Smooth muscle cell (in vitro differentiated cells): ENCODE measurements around the gene HOXA6. TPM values are rescaled to one million over a fixed set of nuclear protein-coding genes. Genes with fewer than 3 reads are reported as not detected.

ENCODE experiments used
- DNase-seq: peaks from one replicate; lab custom pipeline; 2025; ENCODE audit not compliant: unreplicated experiment; lab: John Stamatoyannopoulos, UW
- H2AFZ ChIP-seq: fragments of 200-600 bp; sonication (generic); 2 replicates; pipeline ENCODE4 v1.6.0; 2016; ENCODE audit warnings: antibody characterized with exemption, low read depth, mild to moderate bottlenecking
- H3F3A ChIP-seq: fragments of 200-600 bp; sonication (generic); 2 replicates; pipeline ENCODE4 v1.6.0; 2017; ENCODE audit warnings: antibody characterized with exemption, low read depth
- H3K27ac ChIP-seq: fragments of 200-600 bp; sonication (generic); 2 replicates; pipeline ENCODE4 v1.5.1; 2016; ENCODE audit warnings: low read depth, mild to moderate bottlenecking
- H3K27me3 ChIP-seq: fragments of 200-600 bp; sonication (generic); 2 replicates; pipeline ENCODE4 v1.6.1; 2016; ENCODE audit warnings: low read depth, mild to moderate bottlenecking
- H3K36me3 ChIP-seq: fragments of 200-600 bp; sonication (generic); 2 replicates; pipeline ENCODE4 v1.5.1; 2016; ENCODE audit warnings: low read depth
- H3K4me1 ChIP-seq: fragments of 200-600 bp; sonication (generic); 2 replicates; pipeline ENCODE4 v1.5.1; 2016; ENCODE audit warnings: low read depth
- H3K4me2 ChIP-seq: fragments of 200-600 bp; sonication (generic); 2 replicates; pipeline ENCODE4 v1.6.0; 2016; ENCODE audit warnings: mild to moderate bottlenecking
- H3K4me3 ChIP-seq: fragments of 200-600 bp; sonication (generic); 2 replicates; pipeline ENCODE4 v1.5.1; 2016; ENCODE audit warnings: mild to moderate bottlenecking
- H3K79me2 ChIP-seq: fragments of 200-600 bp; sonication (generic); 2 replicates; pipeline ENCODE4 v1.6.0; 2016; ENCODE audit warnings: low read depth, mild to moderate bottlenecking
- H3K9ac ChIP-seq: fragments of 200-600 bp; sonication (generic); 2 replicates; pipeline ENCODE4 v1.6.0; 2016; ENCODE audit warnings: low read depth
- H3K9me3 ChIP-seq: fragments of 200-600 bp; sonication (generic); replicated peaks from 2 replicates; pipeline ENCODE4 v1.5.1; 2016; ENCODE audit warnings: low read depth
- H4K20me1 ChIP-seq: fragments of 200-600 bp; sonication (generic); 2 replicates; pipeline ENCODE4 v1.6.0; 2016; ENCODE audit warnings: low read depth
- WGBS: methylation state at CpG from one replicate; pipeline ENCODE4 v1.1.7; 2016; ENCODE audit warnings: low lambda C conversion rate; 5-methylcytosine and 5-hydroxymethylcytosine counted together
- polyA plus RNA-seq: library from polyadenylated mRNA; unstranded; fragments of >200 nt; fragmentation: Nextera tagmentation; extraction: Ambion mirVana; gene quantifications from 2 replicates; pipeline ENCODE4 v1.2.1, GENCODE V29; 2016
- total RNA-seq: library from RNA; depleted of rRNA; stranded (reverse); fragments of >200 nt; gene quantifications from 2 replicates; pipeline ENCODE4 v1.2.3, GENCODE V29; 2014
- TF ChIP-seq, protein P1 (sequence below): fragments of 200-600 bp; sonication (generic); IDR thresholded peaks from 2 replicates; pipeline ENCODE4 v1.5.1; 2017; ENCODE audit warnings: borderline replicate concordance, mild to moderate bottlenecking, antibody characterized with exemption; ENCODE audit not compliant: insufficient read depth, poor library complexity, severe bottlenecking

The HOXA6 gene
- total and polyA plus RNA-seq, 2 experiments from 2014 or later = 0.56 to 0.58 TPM

DNA sequence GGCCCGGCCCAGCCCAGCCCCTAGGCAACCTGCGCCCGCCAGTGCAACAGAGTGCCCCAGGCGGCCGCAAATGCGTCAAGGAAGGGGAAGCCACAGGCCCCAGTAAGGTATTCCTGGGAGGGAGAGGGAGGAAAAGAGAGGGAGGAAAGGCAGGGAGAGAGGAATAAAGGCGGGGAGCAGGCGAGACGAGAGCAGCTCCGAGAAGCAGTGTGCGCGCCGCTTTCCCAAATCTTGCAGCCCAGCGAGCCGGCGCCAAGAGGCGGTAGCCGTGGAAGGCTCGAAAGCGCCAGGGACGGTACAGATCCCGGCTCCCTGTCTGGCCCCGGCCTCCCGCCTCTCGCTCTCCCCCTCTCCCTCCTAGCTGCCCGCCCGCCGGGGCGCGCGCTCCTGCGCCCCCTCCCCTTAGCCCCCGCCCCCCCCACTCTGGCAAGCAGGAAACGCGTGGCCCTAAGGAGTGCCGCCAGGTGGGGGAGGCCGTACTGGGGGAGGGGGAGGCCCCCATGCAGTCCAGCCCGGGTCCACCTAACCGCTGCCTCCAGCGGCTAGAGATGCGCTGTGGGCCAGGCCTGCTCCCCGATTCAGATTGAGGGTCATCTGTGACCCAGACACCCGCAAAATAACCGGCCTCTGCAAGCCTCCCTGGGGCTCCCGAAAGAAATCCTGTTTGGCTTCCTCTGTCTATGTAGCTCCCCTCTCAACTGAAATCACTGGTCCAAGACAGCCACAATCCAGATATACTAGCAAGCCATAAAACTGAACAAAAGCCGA is 22.3 kb upstream of the HOXA6 start:
- TF ChIP-seq, protein P1, sequence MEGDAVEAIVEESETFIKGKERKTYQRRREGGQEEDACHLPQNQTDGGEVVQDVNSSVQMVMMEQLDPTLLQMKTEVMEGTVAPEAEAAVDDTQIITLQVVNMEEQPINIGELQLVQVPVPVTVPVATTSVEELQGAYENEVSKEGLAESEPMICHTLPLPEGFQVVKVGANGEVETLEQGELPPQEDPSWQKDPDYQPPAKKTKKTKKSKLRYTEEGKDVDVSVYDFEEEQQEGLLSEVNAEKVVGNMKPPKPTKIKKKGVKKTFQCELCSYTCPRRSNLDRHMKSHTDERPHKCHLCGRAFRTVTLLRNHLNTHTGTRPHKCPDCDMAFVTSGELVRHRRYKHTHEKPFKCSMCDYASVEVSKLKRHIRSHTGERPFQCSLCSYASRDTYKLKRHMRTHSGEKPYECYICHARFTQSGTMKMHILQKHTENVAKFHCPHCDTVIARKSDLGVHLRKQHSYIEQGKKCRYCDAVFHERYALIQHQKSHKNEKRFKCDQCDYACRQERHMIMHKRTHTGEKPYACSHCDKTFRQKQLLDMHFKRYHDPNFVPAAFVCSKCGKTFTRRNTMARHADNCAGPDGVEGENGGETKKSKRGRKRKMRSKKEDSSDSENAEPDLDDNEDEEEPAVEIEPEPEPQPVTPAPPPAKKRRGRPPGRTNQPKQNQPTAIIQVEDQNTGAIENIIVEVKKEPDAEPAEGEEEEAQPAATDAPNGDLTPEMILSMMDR = no peak
- Histone ChIP-seq H3K4me1 (no peaks in the 10 kb centered on the region), H3K9ac (peak overlapping the region; percentile 88), H3K4me2 (peak overlapping the region; percentile 89), H3K79me2 (peaks cover 100% of the 10 kb centered on the region), H2AFZ (no peak overlapping the region), H3K9me3 (no peaks in the 10 kb centered on the region), H3K4me3 (peak overlapping the region; percentile 67), H3K36me3 (no peaks in the 10 kb centered on the region), H4K20me1 (peaks cover 22% of the 10 kb centered on the region), H3K27ac (peak overlapping the region; percentile 95), H3F3A (peaks cover 7% of the 10 kb centered on the region), H3K27me3 (peaks cover 52% of the 10 kb centered on the region)
- 2% methylated on average over 25 of the region's 46 CpGs for WGBS
- DNase-seq = no peak

DNA sequence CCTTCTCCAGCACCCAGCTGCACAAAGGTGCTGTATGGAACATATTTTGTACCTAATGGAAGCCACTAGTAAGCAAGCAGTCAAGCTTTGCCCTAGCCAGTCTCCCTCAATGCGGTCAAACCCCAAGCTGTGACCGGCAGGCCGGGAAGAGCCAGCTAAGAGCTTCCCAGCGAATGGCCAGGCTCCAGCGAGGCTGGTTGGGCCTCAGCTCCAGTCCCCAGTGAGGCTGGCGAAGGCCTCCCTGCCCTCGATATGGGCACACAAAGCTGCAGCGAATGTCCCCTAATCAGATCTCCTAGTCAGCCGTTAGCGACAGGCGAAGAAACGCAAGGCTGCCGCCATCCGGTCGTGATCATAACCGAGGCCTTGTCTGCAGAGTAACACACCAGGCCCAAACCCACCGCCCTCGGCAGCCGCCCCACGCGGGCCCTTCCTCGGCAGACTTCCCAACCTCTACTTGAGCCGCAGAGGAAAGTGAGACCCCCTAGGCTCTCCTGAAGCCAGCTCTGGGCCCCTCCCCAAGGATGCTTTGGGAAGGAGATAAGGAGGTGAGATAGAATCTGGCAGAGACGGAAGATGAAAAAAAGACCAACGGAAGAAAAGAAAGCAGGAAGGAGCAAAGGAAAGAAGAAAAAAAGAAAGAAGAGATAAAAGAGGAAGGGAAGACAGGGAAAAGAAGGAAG is 20.8 kb upstream of the HOXA6 start:
- TF ChIP-seq, protein P1 = no peak
- Histone ChIP-seq H3K79me2 (peaks cover 100% of the 10 kb centered on the region), H3K4me2 (peak overlapping the region; percentile 89), H3K27ac (peak overlapping the region; percentile 95), H3K36me3 (no peaks in the 10 kb centered on the region), H3K27me3 (peaks cover 60% of the 10 kb centered on the region), H3K4me1 (no peaks in the 10 kb centered on the region), H3F3A (peaks cover 7% of the 10 kb centered on the region), H2AFZ (peak overlapping the region; percentile 80), H3K9me3 (no peaks in the 10 kb centered on the region), H3K9ac (peak overlapping the region; percentile 88), H4K20me1 (peaks cover 28% of the 10 kb centered on the region), H3K4me3 (peak overlapping the region; percentile 67)
- no peak for DNase-seq
- 19% methylated on average over 25 of the region's 25 CpGs for WGBS

DNA sequence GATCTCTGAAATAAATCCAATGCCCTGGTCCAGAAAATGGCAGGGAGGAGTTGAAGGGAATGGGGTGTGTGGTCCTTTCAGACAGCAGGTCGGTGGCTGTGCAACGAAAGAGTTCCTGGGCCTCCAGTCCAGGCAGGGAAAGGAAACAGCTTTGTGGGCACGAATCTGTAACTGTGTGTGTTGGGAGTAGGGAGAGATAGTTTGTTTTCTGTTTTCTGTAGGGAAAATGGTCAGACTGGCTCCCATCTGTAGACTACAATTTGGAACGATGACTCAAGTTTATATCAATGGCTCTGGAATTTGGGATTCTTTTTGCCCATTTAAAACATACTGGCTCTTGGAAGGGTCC is 20.3 kb upstream of the HOXA6 start:
- no peaks in the 10 kb centered on the region for H3K36me3 ChIP-seq
- peak overlapping the region; percentile 95 for H3K27ac ChIP-seq
- H2AFZ ChIP-seq = no peak overlapping the region
- H3K4me1 ChIP-seq = no peaks in the 10 kb centered on the region
- TF ChIP-seq, protein P1 = no peak
- H3K4me2 ChIP-seq = peak overlapping the region; percentile 89
- no peaks in the 10 kb centered on the region for H3K9me3 ChIP-seq
- peaks cover 28% of the 10 kb centered on the region for H4K20me1 ChIP-seq
- peaks cover 60% of the 10 kb centered on the region for H3K27me3 ChIP-seq
- DNase-seq = no peak
- 18% methylated on average over 4 of the region's 4 CpGs for WGBS
- peaks cover 100% of the 10 kb centered on the region for H3K79me2 ChIP-seq
- peaks cover 7% of the 10 kb centered on the region for H3F3A ChIP-seq
- H3K9ac ChIP-seq = peak overlapping the region; percentile 88
- H3K4me3 ChIP-seq = peak overlapping the region; percentile 67
